ENCODE measurements around the gene DMTF1.

DNA sequence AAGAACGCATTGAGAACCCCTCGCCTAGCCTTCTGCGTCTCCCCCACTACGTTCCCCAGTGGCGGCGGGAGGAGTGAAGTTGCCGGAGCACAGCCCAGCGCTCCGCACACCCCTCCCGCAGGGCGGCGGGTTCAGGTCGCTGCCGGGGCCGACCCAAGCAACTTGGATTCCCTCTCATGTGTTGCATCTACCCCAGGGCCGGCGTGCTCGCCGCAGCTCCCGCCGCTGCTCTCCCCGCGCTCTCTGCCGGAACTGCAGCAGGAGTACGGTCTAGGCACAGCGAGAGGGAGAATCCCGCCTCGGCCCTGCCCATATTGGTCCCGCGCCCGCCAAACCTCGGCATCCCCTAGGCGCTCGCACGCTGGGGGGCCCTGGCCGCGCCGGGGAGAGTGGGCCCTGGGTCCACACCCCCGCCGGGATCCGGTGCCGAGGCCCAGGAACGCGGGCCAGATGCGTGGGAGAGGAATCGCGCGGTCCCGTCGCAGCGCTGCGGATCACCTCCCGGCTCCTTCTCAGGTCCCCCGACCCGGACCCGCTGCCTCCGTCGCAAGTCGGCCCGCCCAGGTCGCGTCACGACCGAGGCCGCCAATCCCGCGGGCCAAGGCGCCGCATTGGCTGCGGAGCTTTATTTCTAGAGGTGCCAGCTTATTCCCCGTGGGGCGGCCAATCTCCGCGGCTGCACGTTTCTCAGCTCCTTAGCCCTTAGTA, 67.9 kb downstream of the DMTF1 start:
- TF ChIP-seq CTCF (IDR thresholded peaks at IDR 0.05; ENCODE audit: borderline replicate concordance, extremely low read depth, low read length, poor library complexity, severe bottlenecking), result no peak
- no peak for TF ChIP-seq EZH2 (IDR thresholded peaks at IDR 0.05; ENCODE audit: borderline replicate concordance, low read depth, low read length, severe bottlenecking)

All from DND-41 (cell line).